GM12878 (cell line): ENCODE results near the gene CEP131.

Experiments used
- CTCF ChIP-seq, 3 experiments: IDR thresholded peaks in 2 of 3; conservative IDR thresholded peaks in 1 of 3; 2 replicates each; pipeline ENCODE4 v1.5.1; 2011; ENCODE audit warnings: low read depth in 3 of 3, low read length in 3 of 3, mild to moderate bottlenecking in 3 of 3, control low read depth in 2 of 3, moderate library complexity in 2 of 3, inconsistent platforms in 1 of 3, mixed read lengths in 1 of 3; ENCODE audit not compliant: control insufficient read depth in 2 of 3, insufficient read depth in 1 of 3; ENCODE audit errors: extremely low read depth in 1 of 3
- MXI1 ChIP-seq: fragments of 150-350 bp; IDR thresholded peaks from 2 replicates; pipeline ENCODE4 v1.6.1; 2011; ENCODE audit warnings: low read depth, mild to moderate bottlenecking, inconsistent platforms, low read length, improper control_type of control experiment
- NBN ChIP-seq: fragments of 450-650 bp; IDR thresholded peaks from 2 replicates; pipeline ENCODE4 v1.6.1; 2016

GRCh38 chr17:81223762-81224130 is 981 bp upstream of the CEP131 start:
- TF ChIP-seq CTCF (IDR thresholded peaks at IDR 0.05 in 2 of 3, conservative IDR thresholded peaks at IDR 0.05 in 1 of 3; ENCODE audit: control insufficient read depth in 2 of 3, extremely low read depth in 1 of 3, insufficient read depth in 1 of 3, low read depth in 3 of 3, low read length in 3 of 3) (no peak), MXI1 (no peak), NBN (no peak)
